K562 (cell line): ENCODE data around the gene LY6G5B. TPM values are rescaled to one million over a fixed set of nuclear protein-coding genes. Genes with fewer than 3 reads are reported as not detected.

Source experiments
- BCLAF1 ChIP-seq, 2 experiments: fragments of 450-650 bp in 1 of 2; IDR thresholded peaks; 2 replicates each; pipeline ENCODE4 v1.6.1; 2011 to 2017; ENCODE audit warnings: low read depth in 2 of 2, antibody characterized with exemption in 1 of 2, borderline replicate concordance in 1 of 2, low read length in 1 of 2, mild to moderate bottlenecking in 1 of 2, mixed read lengths in 1 of 2; ENCODE audit not compliant: control insufficient read depth in 1 of 2
- FOXP1 ChIP-seq: sonication (generic); formaldehyde crosslinking; IDR thresholded peaks from 2 replicates; pipeline ENCODE4 v1.8.0; 2022; ENCODE audit warnings: mild to moderate bottlenecking, missing genetic modification reagents
- GTF2A2 ChIP-seq: IDR thresholded peaks from 2 replicates; pipeline ENCODE4 v1.6.1; 2016; ENCODE audit warnings: mild to moderate bottlenecking, missing genetic modification characterization, missing compliant biosample characterization
- JUN ChIP-seq, 2 experiments: sonication (generic) in 1 of 2; formaldehyde crosslinking in 1 of 2; IDR thresholded peaks; 2 replicates each; pipeline versions ENCODE4 v1.6.1 to v1.8.0; 2012 to 2022; ENCODE audit warnings: borderline replicate concordance in 2 of 2, mild to moderate bottlenecking in 2 of 2, improper control_type of control experiment in 1 of 2, low read depth in 1 of 2, low read length in 1 of 2, missing genetic modification reagents in 1 of 2
- MAX ChIP-seq: sonication (generic); formaldehyde crosslinking; IDR thresholded peaks from 2 replicates; pipeline ENCODE4 v1.9.0; 2022; ENCODE audit warnings: mild to moderate bottlenecking, missing genetic modification reagents
- MTF1 ChIP-seq: fragments of 250-450 bp; sonication (Bioruptor Pico); IDR thresholded peaks from 2 replicates; pipeline ENCODE4 v1.9.0; 2021; ENCODE audit warnings: moderate library complexity, mild to moderate bottlenecking, inconsistent platforms, borderline replicate concordance
- NRF1 ChIP-seq, 2 experiments: fragments of 450-650 bp; IDR thresholded peaks in 1 of 2; conservative IDR thresholded peaks in 1 of 2; 2 replicates each; pipeline ENCODE4 v1.6.1; 2014; ENCODE audit warnings: mild to moderate bottlenecking in 2 of 2
- POLR2G ChIP-seq: fragments of 200-400 bp; formaldehyde crosslinking; IDR thresholded peaks from 2 replicates; pipeline ENCODE4 v1.6.1; 2017; ENCODE audit warnings: low read depth, mild to moderate bottlenecking, antibody characterized with exemption, low read length, moderate library complexity
- TBP ChIP-seq: optimal IDR thresholded peaks from 2 replicates; pipeline ENCODE3; 2011; ENCODE audit warnings: low read depth, low read length, improper control_type of control experiment
- TEAD1 ChIP-seq, 2 experiments: fragments of 450-650 bp in 1 of 2; sonication (generic) in 1 of 2; formaldehyde crosslinking; IDR thresholded peaks; 2 replicates each; pipeline versions ENCODE4 v1.4.0 to v1.8.0; 2020 to 2022; ENCODE audit warnings: mild to moderate bottlenecking in 2 of 2, missing genetic modification reagents in 1 of 2
- ZBTB49 ChIP-seq: sonication (generic); formaldehyde crosslinking; IDR thresholded peaks from 2 replicates; pipeline ENCODE4 v1.8.0; 2022; ENCODE audit warnings: missing genetic modification reagents, mild to moderate bottlenecking, borderline replicate concordance
- ZBTB8A ChIP-seq: fragments of 450-650 bp; IDR thresholded peaks from 2 replicates; pipeline ENCODE4 v1.6.1; 2018; ENCODE audit warnings: mild to moderate bottlenecking, moderate library complexity; ENCODE audit not compliant: partially characterized antibody
- ZEB2 ChIP-seq: fragments of 450-650 bp; IDR thresholded peaks from 2 replicates; pipeline ENCODE4 v1.6.1; 2016
- ZNF324 ChIP-seq: fragments of 250-450 bp; sonication (Bioruptor Pico); IDR thresholded peaks from 2 replicates; pipeline ENCODE4 v1.4.0; 2020; ENCODE audit warnings: mild to moderate bottlenecking
- ZNF354B ChIP-seq: fragments of 250-450 bp; sonication (Bioruptor Pico); IDR thresholded peaks from 2 replicates; pipeline ENCODE4 v1.4.0; 2020
- ZNF512 ChIP-seq: IDR thresholded peaks from 2 replicates; pipeline ENCODE4 v1.6.1; 2016; ENCODE audit warnings: missing genetic modification characterization, missing compliant biosample characterization
- ZNF57 ChIP-seq: fragments of 450-650 bp; formaldehyde crosslinking; IDR thresholded peaks from 2 replicates; pipeline ENCODE4 v1.4.0; 2020; ENCODE audit warnings: mild to moderate bottlenecking, moderate library complexity
- ZNF79 ChIP-seq: fragments of 250-450 bp; sonication (Bioruptor Pico); IDR thresholded peaks from 2 replicates; pipeline ENCODE4 v1.4.0; 2020; ENCODE audit warnings: low read depth, mild to moderate bottlenecking, moderate library complexity
- ZSCAN29 ChIP-seq: fragments of 450-650 bp; IDR thresholded peaks from 2 replicates; pipeline ENCODE4 v1.6.1; 2017
- polyA plus RNA-seq, 8 experiments: library from polyadenylated mRNA; depleted of rRNA in 4 of 8; stranded (reverse) in 5 of 8; unstranded in 3 of 8; fragments of >200 nt; fragmentation: Nextera tagmentation in 2 of 8; fragmentation: Illumina TruSeq in 1 of 8; extraction: Ambion mirVana in 2 of 8; extraction: Trizol in 1 of 8; gene quantifications; 2 replicates each; pipeline versions ENCODE4 v1.2.1 to v1.2.3, GENCODE V29; 2011 to 2014; ENCODE audit warnings: inconsistent platforms in 1 of 8, missing spikeins in 1 of 8
- total RNA-seq, 7 experiments: library from RNA; depleted of rRNA in 6 of 7; stranded (reverse); fragments of >200 nt in 6 of 7; fragmentation: Illumina TruSeq in 2 of 7; extraction: Trizol in 2 of 7; gene quantifications; 2 replicates each; pipeline versions ENCODE4 v1.2.1 to v1.2.3, GENCODE V29; 2011 to 2021; ENCODE audit warnings: low replicate concordance in 1 of 7

Gene LY6G5B
- total and polyA plus RNA-seq, 9 of the 15 experiments (the other 6 are each of a cell fraction or from before 2014, with no cell fraction given), result 6.0 to 27.0 (median 7.5) TPM

- TF ChIP-seq ZBTB49 (CRISPR knock-in tag) (no peak), ZBTB8A (no peak), TEAD1 (CRISPR knock-in tag; IDR thresholded peaks at IDR 0.05) (peak; percentile 3 to 75; a peak in 2 of 4 replicates), ZNF512 (tag) (no peak), TBP (peak; percentile 89), FOXP1 (CRISPR knock-in tag) (peak; percentile 88; the same call in 1 of the 2 replicates), MAX (peak; percentile 66; the same call in 1 of the 2 replicates), ZNF324 (CRISPR knock-in tag) (peak; percentile 4; the same call in 1 of the 2 replicates), ZEB2 (0 out of 2 replicates have a peak, but pooled peaks have one; percentile 10), ZNF354B (CRISPR knock-in tag) (no peak; the same call in 1 of the 2 replicates), JUN (IDR thresholded peaks at IDR 0.05; ENCODE audit: borderline replicate concordance, low read depth, low read length) (peak; percentile 59; the same call in 1 of the 2 replicates), JUN (CRISPR knock-in tag; IDR thresholded peaks at IDR 0.05; ENCODE audit: borderline replicate concordance) (no peak), ZNF57 (no peak), GTF2A2 (0 out of 2 replicates have a peak, but pooled peaks have one; percentile 49), ZNF79 (no peak; the same call in 1 of the 2 replicates), POLR2G (peak; percentile 99), ZSCAN29 (peak; percentile 58; the same call in 1 of the 2 replicates), MTF1 (CRISPR knock-in tag) (no peak), NRF1 (conservative IDR thresholded peaks at IDR 0.05 in 1 of 2, IDR thresholded peaks at IDR 0.05 in 1 of 2) (peak; percentile 84 to 86), BCLAF1 (IDR thresholded peaks at IDR 0.05; ENCODE audit: borderline replicate concordance in 1 of 2, control insufficient read depth in 1 of 2, low read depth in 2 of 2, low read length in 1 of 2) (peak; percentile 34 to 64; a peak in 1 of 4 replicates)
Observed at GRCh38 chr6:31660381-31661261, 9.2 kb upstream of the LY6G5B start, which contains the start of gene C6orf47 (continued).
